ENCODE measurements around the gene COL20A1.

GRCh38 chr20:63283397-63284082 lies 9.4 kb upstream of the COL20A1 start:
- TF ChIP-seq CTCF (conservative IDR thresholded peaks at IDR 0.05): no peak
- TF ChIP-seq ZFX (IDR thresholded peaks at IDR 0.05): no peak
